Erythroblast (primary cell): ENCODE measurements around the gene TAAR1.

ENCODE experiments used
- GATA1 ChIP-seq: IDR thresholded peaks from 2 replicates; pipeline ENCODE4 v1.6.1; 2011; ENCODE audit warnings: low read depth, mild to moderate bottlenecking, control low read depth, low read length, moderate library complexity
- POLR2A ChIP-seq: IDR thresholded peaks from 2 replicates; pipeline ENCODE4 v1.6.1; 2011; ENCODE audit warnings: mild to moderate bottlenecking, low read length

- no peak for TF ChIP-seq POLR2A
- TF ChIP-seq GATA1 = no peak
Measured at GRCh38 chr6:132607544-132608233, 51.3 kb downstream of the TAAR1 start.
